ENCODE results near the gene CEBPZ.
"Not testable (repeated sequence)": the region's sequence is repeated elsewhere in the genome, so short reads cannot be mapped to it uniquely, and the experiment has no call there.

Gene CEBPZ

DNA sequence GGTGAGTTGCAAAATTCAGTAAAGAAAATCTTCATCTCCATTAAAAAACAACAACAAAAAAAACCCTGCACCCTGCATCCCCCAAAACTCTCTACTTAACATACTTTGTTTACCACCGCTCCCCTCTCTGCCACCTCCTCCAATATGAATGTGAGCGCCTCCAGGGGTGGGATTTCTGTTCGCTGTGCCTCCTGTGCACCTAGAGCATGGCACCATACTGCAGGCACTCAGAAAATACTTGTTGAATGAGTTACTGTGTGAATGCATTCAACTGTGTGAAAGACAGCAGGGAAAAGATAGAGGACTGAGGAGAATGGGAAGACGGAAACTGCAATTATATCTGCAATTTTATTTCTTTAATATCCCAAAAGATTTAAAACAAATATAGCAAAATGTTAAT lies 4.5 kb downstream of the CEBPZ start:
- Histone ChIP-seq H3K27me3 (ENCODE audit: insufficient read depth, low read length) (no peaks in the 10 kb centered on the region), H3K9me3 (ENCODE audit: insufficient read depth, low read depth, low read length) (no peaks in the 10 kb centered on the region), H3K4me3 (ENCODE audit: low read depth, low read length) (no peak overlapping the region), H4K91ac (ENCODE audit: low read depth, low read length) (no peak overlapping the region), H4K12ac (ENCODE audit: low read depth, low read length) (no peak overlapping the region), H4K8ac (ENCODE audit: low read depth, low read length) (no peak overlapping the region), H2BK120ac (ENCODE audit: insufficient read depth, low read length, poor library complexity) (no peak overlapping the region), H3K18ac (ENCODE audit: low read length) (no peak overlapping the region), H2AFZ (ENCODE audit: insufficient read depth, low read length, poor library complexity) (no peak overlapping the region), H3K4me1 (ENCODE audit: control insufficient read depth in 1 of 2, insufficient read depth in 2 of 2, low read length in 2 of 2) (peaks cover 0 to 2% of the 10 kb centered on the region in 2 experiments), H3K36me3 (ENCODE audit: control insufficient read depth in 1 of 2, insufficient read depth in 2 of 2, low read length in 2 of 2) (peaks cover 3 to 13% of the 10 kb centered on the region in 2 experiments), H3K79me1 (ENCODE audit: low read length) (peaks cover 8% of the 10 kb centered on the region), H2BK5ac (ENCODE audit: low read depth, low read length, poor library complexity) (no peak overlapping the region), H2BK12ac (ENCODE audit: low read length) (no peak overlapping the region), H3K27ac (ENCODE audit: low read depth, low read length) (no peak overlapping the region), H3K79me2 (ENCODE audit: control insufficient read depth, insufficient read depth, low read length, poor library complexity) (peaks cover 17% of the 10 kb centered on the region), H3K4ac (ENCODE audit: low read depth, low read length) (no peak overlapping the region), H3K4me2 (ENCODE audit: low read length) (no peak overlapping the region), H3K14ac (ENCODE audit: low read length) (no peak overlapping the region), H3K9ac (ENCODE audit: low read length) (no peak overlapping the region), H2AK5ac (ENCODE audit: low read length) (no peak overlapping the region), H3K23ac (ENCODE audit: low read length) (no peak overlapping the region)
- DNase-seq, result no peak
- WGBS (ENCODE audit: extremely low coverage, insufficient coverage, insufficient read length), result no CpG with 5 or more reads among the region's 4 CpGs

DNA sequence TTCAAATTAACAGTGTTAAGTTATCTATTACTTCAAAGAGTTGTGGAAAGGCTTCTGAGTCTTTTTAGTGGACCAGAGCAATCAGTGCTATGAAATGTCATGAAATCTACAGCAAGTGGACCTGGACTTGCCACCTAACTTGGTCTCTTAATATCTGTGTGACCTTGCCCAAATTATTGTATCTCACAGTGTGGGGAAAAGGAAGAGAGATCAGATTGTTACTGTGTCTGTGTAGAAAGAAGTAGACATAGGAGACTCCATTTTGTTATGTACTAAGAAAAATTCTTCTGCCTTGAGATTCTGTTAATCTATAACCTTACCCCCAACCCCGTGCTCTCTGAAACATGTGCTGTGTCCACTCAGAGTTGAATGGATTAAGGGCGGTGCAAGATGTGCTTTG lies 6.3 kb downstream of the CEBPZ start:
- not testable (repeated sequence) for H4K91ac ChIP-seq (ENCODE audit: low read depth, low read length); H3K14ac ChIP-seq (ENCODE audit: low read length); H3K27me3 ChIP-seq (ENCODE audit: insufficient read depth, low read length); H3K23ac ChIP-seq (ENCODE audit: low read length); H2AFZ ChIP-seq (ENCODE audit: insufficient read depth, low read length, poor library complexity); H3K4me3 ChIP-seq (ENCODE audit: low read depth, low read length); H3K79me1 ChIP-seq (ENCODE audit: low read length); H3K79me2 ChIP-seq (ENCODE audit: control insufficient read depth, insufficient read depth, low read length, poor library complexity); H4K12ac ChIP-seq (ENCODE audit: low read depth, low read length); H3K4me1 ChIP-seq (ENCODE audit: control insufficient read depth in 1 of 2, insufficient read depth in 2 of 2, low read length in 2 of 2); DNase-seq; H3K9ac ChIP-seq (ENCODE audit: low read length); H3K18ac ChIP-seq (ENCODE audit: low read length); H3K4me2 ChIP-seq (ENCODE audit: low read length); H2BK5ac ChIP-seq (ENCODE audit: low read depth, low read length, poor library complexity); H4K8ac ChIP-seq (ENCODE audit: low read depth, low read length); H2BK120ac ChIP-seq (ENCODE audit: insufficient read depth, low read length, poor library complexity); H2BK12ac ChIP-seq (ENCODE audit: low read length); H3K4ac ChIP-seq (ENCODE audit: low read depth, low read length); H2AK5ac ChIP-seq (ENCODE audit: low read length); H3K27ac ChIP-seq (ENCODE audit: low read depth, low read length); H3K9me3 ChIP-seq (ENCODE audit: insufficient read depth, low read depth, low read length)
- H3K36me3 ChIP-seq (ENCODE audit: control insufficient read depth in 1 of 2, insufficient read depth in 2 of 2, low read length in 2 of 2), result peaks cover 8 to 21% of the 10 kb centered on the region in 2 experiments
- WGBS (ENCODE audit: extremely low coverage, insufficient coverage, insufficient read length), result no CpG with 5 or more reads among the region's 2 CpGs

DNA sequence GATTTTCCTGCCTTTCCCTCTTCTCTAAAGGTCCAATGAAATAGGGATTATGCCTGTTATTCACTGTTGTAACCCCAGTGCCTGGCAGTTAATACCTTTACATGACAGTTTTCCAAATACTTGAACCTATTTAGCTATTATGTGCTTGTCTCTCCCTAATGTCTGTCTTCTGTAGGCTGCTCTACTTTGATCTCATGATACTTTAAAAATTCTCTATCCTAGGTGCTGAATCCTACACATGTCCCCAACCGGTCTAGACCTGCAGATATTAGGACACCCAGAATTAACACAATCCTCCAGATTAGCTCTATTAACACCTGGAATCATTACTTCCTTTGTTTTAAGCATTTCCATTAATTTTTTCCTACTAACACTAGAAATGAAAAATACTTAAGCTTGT lies 7.3 kb downstream of the CEBPZ start:
- no peak overlapping the region for H2AK5ac ChIP-seq (ENCODE audit: low read length)

DNA sequence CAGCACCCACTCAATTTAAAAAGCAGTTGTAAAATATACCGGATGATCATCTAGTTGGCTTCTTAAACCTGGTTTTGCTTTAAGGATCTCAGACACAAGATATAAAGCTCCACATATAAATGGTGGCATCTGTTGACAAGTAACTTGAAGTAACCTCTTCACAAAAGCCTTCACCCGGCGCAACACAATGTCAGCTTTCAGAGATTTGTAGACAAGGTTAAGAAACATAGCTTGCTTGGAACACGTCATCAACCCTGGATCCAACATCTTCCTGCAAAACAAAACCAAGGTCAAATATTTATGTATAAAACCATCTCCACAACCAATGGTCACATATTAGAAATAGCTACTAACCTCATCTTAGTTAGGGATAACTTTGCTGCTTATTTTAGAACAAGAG lies 8.3 kb downstream of the CEBPZ start:
- H3K36me3 ChIP-seq (ENCODE audit: control insufficient read depth in 1 of 2, insufficient read depth in 2 of 2, low read length in 2 of 2), result peaks cover 10 to 17% of the 10 kb centered on the region in 2 experiments
- H2BK5ac ChIP-seq (ENCODE audit: low read depth, low read length, poor library complexity), result no peak overlapping the region
- H4K91ac ChIP-seq (ENCODE audit: low read depth, low read length), result no peak overlapping the region
- no peak overlapping the region for H3K4me2 ChIP-seq (ENCODE audit: low read length)
- no peak overlapping the region for H3K9ac ChIP-seq (ENCODE audit: low read length)
- H3K4me1 ChIP-seq (ENCODE audit: control insufficient read depth in 1 of 2, insufficient read depth in 2 of 2, low read length in 2 of 2), result no peaks in the 10 kb centered on the region
- DNase-seq, result no peak
- no peak overlapping the region for H2BK120ac ChIP-seq (ENCODE audit: insufficient read depth, low read length, poor library complexity)
- no peak overlapping the region for H4K12ac ChIP-seq (ENCODE audit: low read depth, low read length)
- H4K8ac ChIP-seq (ENCODE audit: low read depth, low read length), result no peak overlapping the region
- no peak overlapping the region for H2AK5ac ChIP-seq (ENCODE audit: low read length)
- H3K79me1 ChIP-seq (ENCODE audit: low read length), result no peaks in the 10 kb centered on the region
- no peak overlapping the region for H2BK12ac ChIP-seq (ENCODE audit: low read length)
- H3K27ac ChIP-seq (ENCODE audit: low read depth, low read length), result no peak overlapping the region
- no CpG with 5 or more reads among the region's 4 CpGs for WGBS (ENCODE audit: extremely low coverage, insufficient coverage, insufficient read length)
- H3K23ac ChIP-seq (ENCODE audit: low read length), result no peak overlapping the region
- no peaks in the 10 kb centered on the region for H3K9me3 ChIP-seq (ENCODE audit: insufficient read depth, low read depth, low read length)
- H3K27me3 ChIP-seq (ENCODE audit: insufficient read depth, low read length), result no peaks in the 10 kb centered on the region
- no peak overlapping the region for H3K18ac ChIP-seq (ENCODE audit: low read length)
- no peak overlapping the region for H3K14ac ChIP-seq (ENCODE audit: low read length)
- H3K79me2 ChIP-seq (ENCODE audit: control insufficient read depth, insufficient read depth, low read length, poor library complexity), result no peaks in the 10 kb centered on the region
- H3K4me3 ChIP-seq (ENCODE audit: low read depth, low read length), result no peak overlapping the region
- no peak overlapping the region for H3K4ac ChIP-seq (ENCODE audit: low read depth, low read length)
- no peak overlapping the region for H2AFZ ChIP-seq (ENCODE audit: insufficient read depth, low read length, poor library complexity)

More for the DNA sequence above, 7.3 kb downstream of the CEBPZ start:
- H3K4me1 ChIP-seq (ENCODE audit: control insufficient read depth in 1 of 2, insufficient read depth in 2 of 2, low read length in 2 of 2), result no peaks in the 10 kb centered on the region
- peaks cover 10 to 20% of the 10 kb centered on the region in 2 experiments for H3K36me3 ChIP-seq (ENCODE audit: control insufficient read depth in 1 of 2, insufficient read depth in 2 of 2, low read length in 2 of 2)
- no peak overlapping the region for H4K91ac ChIP-seq (ENCODE audit: low read depth, low read length)
- H2BK12ac ChIP-seq (ENCODE audit: low read length), result no peak overlapping the region
- no peak overlapping the region for H4K12ac ChIP-seq (ENCODE audit: low read depth, low read length)
- no peak overlapping the region for H3K23ac ChIP-seq (ENCODE audit: low read length)
- H3K18ac ChIP-seq (ENCODE audit: low read length), result no peak overlapping the region
- no peak for DNase-seq
- H2AFZ ChIP-seq (ENCODE audit: insufficient read depth, low read length, poor library complexity), result no peak overlapping the region
- no peak overlapping the region for H3K9ac ChIP-seq (ENCODE audit: low read length)
- H3K14ac ChIP-seq (ENCODE audit: low read length), result no peak overlapping the region
- no peak overlapping the region for H3K4me3 ChIP-seq (ENCODE audit: low read depth, low read length)
- H3K4ac ChIP-seq (ENCODE audit: low read depth, low read length), result no peak overlapping the region
- H3K79me1 ChIP-seq (ENCODE audit: low read length), result no peaks in the 10 kb centered on the region
- WGBS (ENCODE audit: extremely low coverage, insufficient coverage, insufficient read length), result no CpG with 5 or more reads among the region's 1 CpG
- no peak overlapping the region for H4K8ac ChIP-seq (ENCODE audit: low read depth, low read length)
- H2BK120ac ChIP-seq (ENCODE audit: insufficient read depth, low read length, poor library complexity), result no peak overlapping the region
- no peaks in the 10 kb centered on the region for H3K79me2 ChIP-seq (ENCODE audit: control insufficient read depth, insufficient read depth, low read length, poor library complexity)
- H2BK5ac ChIP-seq (ENCODE audit: low read depth, low read length, poor library complexity), result no peak overlapping the region
- no peaks in the 10 kb centered on the region for H3K27me3 ChIP-seq (ENCODE audit: insufficient read depth, low read length)
- H3K9me3 ChIP-seq (ENCODE audit: insufficient read depth, low read depth, low read length), result no peaks in the 10 kb centered on the region
- H3K4me2 ChIP-seq (ENCODE audit: low read length), result no peak overlapping the region
- no peak overlapping the region for H3K27ac ChIP-seq (ENCODE audit: low read depth, low read length)
